Measurements from ENCODE around the gene PPP1R14C.
A peak's percentile ranks its signal among the peaks of the same experiment; 100 is the strongest.

The PPP1R14C gene

GRCh38 chr6:150273457-150274309, 130.8 kb downstream of the PPP1R14C start:
- peak; percentile 32 for DNase-seq

- DNase-seq: no peak
Observed at GRCh38 chr6:150275489-150275888, 132.6 kb downstream of the PPP1R14C start.

GRCh38 chr6:150276168-150276936, 133.5 kb downstream of the PPP1R14C start:
- DNase-seq: no peak

- no peak for DNase-seq
Observed at GRCh38 chr6:150276937-150277742, 134.3 kb downstream of the PPP1R14C start.

- no peak for DNase-seq
Observed at GRCh38 chr6:150279533-150279932, 136.7 kb downstream of the PPP1R14C start.

DNA sequence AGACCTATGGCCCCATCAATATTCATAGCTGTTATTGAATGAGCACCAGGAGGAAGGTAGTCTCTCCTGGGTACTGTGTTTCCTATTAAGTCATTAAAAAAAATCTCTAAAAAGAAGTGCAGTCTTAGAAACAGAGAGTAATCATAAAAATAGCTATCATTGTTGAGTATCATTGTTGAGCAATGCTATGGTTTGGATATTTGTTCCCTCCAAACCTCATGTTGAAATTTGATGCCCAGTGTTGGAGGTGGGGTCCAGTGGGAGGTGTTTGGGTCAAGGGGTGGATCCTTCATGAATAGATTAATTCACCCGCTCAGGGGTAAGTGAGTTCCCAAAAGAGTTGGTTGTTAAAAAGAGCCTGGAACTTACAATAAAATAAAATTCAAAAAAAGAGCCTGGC, 137.9 kb downstream of the PPP1R14C start:
- no peak for DNase-seq

DNA sequence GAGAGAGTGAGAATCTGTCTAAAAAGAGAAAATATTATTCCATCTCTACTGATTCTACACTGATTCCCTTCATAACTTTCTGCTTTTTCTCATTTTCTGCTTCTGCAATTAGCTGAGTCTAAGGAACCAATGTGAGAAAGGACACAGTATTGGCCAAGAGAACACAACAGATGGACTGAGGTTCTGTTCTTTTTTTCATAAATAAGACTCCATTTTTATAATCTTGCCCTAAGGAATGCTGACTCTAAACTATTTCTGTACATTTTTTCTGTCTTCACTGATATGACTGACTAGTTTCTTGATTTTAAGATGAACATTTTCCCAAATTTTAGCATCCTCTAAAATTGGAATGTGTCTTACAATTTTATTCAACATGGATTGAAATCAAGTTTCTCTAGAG, 138.9 kb downstream of the PPP1R14C start:
- no peak for DNase-seq

DNA sequence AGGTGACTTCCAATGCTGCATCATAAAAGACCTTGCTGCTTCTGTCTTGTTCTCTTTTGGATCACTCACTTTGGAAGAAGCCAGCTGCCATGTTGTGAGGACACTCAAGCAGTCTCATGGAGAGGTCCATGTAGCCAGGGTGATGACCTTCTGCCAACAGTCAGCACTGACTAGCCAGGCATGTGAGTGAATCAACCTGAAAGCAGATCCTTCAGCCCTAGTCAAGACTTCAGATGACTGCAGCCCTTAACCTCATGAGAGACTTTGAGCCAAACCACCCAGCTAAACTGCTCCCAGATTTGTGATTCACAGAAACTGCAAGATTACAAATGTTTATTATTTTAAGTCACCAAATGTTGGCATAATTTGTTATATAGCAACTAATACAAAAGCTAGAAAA, 140.0 kb downstream of the PPP1R14C start:
- no peak for DNase-seq

DNA sequence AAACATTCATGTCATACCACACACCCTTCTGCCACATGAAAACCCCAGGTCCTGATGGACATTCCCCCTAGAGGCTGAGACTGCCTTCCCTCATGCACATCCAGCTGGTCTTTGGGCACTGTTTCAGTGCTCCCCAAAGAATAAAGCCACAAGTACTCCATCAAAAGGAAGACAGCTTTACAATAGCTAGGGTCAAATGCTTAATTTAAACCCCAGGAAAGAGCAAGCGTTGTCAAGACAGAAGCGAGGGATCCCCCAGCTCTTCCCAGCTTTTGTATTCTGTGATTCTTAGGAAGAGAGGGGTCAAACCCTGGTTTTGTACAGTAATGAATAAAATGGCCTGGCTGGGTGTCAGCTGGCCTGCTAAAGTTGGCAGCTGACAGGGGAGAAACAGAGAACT, 143.6 kb downstream of the PPP1R14C start:
- no peak for DNase-seq

DNA sequence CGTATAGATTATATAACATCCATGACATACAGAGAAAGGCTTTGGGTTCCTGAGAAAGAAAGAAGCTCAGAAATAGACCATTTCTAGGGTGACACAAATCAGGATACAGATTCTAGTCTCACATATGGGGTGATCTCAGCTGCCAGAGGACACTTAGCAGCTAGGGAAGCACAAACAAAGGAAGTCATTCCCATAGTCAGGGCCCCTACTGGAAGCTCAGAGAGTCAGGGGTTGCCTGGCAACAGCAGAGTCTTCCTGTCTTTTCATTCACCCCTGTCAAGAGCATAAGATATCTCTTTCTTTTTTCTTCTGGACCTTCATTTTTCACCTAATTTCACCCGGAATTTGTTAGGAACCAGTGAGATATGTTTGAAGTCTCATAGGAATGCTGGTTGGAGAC, 144.1 kb downstream of the PPP1R14C start:
- DNase-seq: no peak

- DNase-seq: no peak
Observed at GRCh38 chr6:150288456-150288855, 145.6 kb downstream of the PPP1R14C start.

- no peak for DNase-seq
Observed at GRCh38 chr6:150289454-150290071, 146.7 kb downstream of the PPP1R14C start.

- DNase-seq: no peak
Observed at GRCh38 chr6:150290429-150290828, 147.6 kb downstream of the PPP1R14C start.

- no peak for DNase-seq
Observed at GRCh38 chr6:150291968-150292710, 149.3 kb downstream of the PPP1R14C start.

DNA sequence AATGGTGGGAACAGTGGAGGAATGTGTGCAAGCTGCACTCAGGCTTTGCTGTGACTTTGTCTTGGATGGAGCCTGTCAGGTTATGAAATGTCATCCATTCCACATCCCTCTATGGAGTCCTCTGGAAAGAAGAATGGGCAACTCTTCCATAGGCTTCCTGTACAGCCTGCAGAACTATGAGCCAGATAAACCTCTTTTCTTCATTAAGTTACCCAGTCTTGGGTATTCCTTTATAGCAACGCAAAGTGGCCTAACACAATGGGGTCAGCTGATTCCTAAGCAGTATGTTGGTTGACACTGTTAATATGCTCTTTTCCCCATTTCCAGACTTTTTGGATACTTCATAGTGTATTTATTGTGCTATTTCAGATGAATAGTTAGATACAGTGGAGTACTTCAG, 150.2 kb downstream of the PPP1R14C start:
- no peak for DNase-seq

DNA sequence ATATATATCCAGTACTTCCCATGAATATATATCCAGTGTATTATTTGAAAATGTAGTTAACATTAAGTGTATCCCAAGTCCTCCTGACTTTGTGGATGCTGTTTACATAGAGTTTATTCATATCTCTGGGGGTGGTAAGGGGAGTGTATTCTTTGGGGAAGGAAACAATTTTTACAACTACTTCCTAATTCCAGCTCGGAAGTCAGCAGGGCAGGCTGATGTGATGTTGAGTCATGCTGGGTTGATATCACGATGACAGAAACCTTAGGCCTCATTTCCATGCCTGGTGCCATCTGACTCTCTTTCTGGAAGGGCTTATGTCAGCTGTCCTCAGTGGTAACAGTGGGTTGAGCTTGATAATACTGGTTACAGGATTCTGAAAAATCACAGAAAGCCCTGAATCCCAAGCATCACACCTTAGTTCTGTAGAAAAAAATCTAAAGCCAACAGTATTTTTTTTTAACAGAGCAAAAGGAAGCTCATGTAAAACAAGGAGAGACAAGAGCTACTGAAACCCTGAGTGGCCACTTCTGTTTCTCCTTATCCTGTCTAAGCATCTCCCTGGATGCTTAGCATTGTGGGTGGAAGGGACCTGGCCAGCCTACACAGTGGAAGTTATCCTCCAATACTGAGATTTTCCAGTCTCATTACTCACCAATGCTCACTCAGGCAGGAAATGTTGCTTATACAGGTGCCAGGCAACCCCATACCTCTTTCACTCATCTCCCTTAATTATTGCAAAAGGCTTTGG, 150.8 kb downstream of the PPP1R14C start:
- DNase-seq: no peak

GRCh38 chr6:150296890-150297289, 154.0 kb downstream of the PPP1R14C start:
- no peak for DNase-seq

DNA sequence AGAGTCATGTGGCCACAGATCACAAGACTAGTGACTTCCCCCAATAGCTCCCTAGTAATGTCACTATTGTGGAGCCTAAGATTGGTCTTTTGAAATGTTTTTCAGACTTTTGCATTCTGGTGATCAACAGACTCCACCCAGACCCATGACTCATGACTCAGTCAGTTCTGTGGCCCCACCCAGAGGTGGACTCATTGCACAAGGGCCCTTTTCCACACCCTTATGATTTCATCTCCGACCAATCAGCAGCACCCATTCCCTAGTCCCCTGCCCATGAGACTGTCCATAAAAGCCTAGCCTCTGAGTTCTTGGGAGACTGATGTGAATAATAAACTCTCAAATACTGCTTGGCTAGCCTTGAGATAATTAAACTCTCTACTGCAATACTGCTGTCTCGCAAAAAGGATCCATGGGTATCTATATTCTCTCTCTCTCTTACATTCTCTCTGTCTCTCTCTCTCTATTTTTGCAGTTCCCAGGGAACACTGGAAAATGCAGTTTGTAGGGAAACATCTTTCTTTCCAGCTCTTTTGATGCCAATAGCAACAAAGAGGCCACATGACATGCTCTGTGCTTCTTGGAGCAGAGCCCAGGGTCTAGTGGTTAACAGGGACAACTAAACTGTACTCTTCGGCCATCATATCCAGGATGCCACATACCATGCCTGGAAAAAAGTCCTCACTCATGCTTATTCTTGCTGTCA, 154.6 kb downstream of the PPP1R14C start:
- no peak for DNase-seq

- no peak for DNase-seq
Observed at GRCh38 chr6:150298030-150298380, 155.2 kb downstream of the PPP1R14C start.

DNA sequence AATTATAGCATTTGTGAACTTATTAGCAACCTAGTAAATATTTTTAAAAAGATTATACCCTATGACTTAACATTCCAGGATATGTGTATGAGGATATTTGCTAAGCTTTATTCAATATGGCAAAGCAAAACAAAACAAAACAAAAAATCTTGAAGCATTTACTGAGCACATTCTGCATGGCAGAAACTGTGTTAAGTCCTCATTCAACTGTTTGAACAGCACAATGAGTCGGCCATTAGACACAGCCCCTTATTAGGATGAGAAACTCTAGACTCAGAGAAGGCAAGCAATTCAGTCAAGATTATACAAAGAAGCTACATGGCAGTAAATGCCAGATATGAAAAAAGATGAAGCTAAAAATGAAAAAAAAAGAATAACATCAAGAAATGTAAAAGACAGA, 155.8 kb downstream of the PPP1R14C start:
- DNase-seq: no peak
